Natural killer cell (primary cell): ENCODE results near the gene KIRREL1. TPM values are rescaled to one million over a fixed set of nuclear protein-coding genes. Genes with fewer than 3 reads are reported as not detected.
A peak's percentile ranks its signal among the peaks of the same experiment; 100 is the strongest.

Experiments used
- ATAC-seq, 3 donors: fragments of 150-1000 bp in 2 of 3; fragments of 200-7000 bp in 1 of 3; cut with Tn5 transposase; 1 replicate in 1 of 3; 2 replicates in 2 of 3; pipeline ENCODE4 v1.10.0; 2021; ENCODE audit warnings: mild to moderate bottlenecking in 2 of 3, moderate library complexity in 2 of 3
- DNase-seq, 2 donors: peaks; one replicate each; pipeline versions ENCODE4 v3.0.0 to v3.0.0-alpha.2; 2013 to 2021; ENCODE audit warnings: mixed read lengths in 1 of 2
- H3K27ac ChIP-seq: one replicate; pipeline ENCODE4 v1.5.1; 2013; ENCODE audit warnings: mild to moderate bottlenecking, low read length
- H3K27me3 ChIP-seq: one replicate; pipeline ENCODE4 v1.6.1; 2013; ENCODE audit warnings: low read length; ENCODE audit not compliant: control insufficient read depth, insufficient read depth
- H3K36me3 ChIP-seq: one replicate; pipeline ENCODE4 v1.6.1; 2013; ENCODE audit warnings: low read length; ENCODE audit not compliant: control insufficient read depth, insufficient read depth
- H3K4me1 ChIP-seq: one replicate; pipeline ENCODE4 v1.6.1; 2013; ENCODE audit warnings: low read length; ENCODE audit not compliant: control insufficient read depth, insufficient read depth
- H3K4me3 ChIP-seq: one replicate; pipeline ENCODE4 v1.5.1; 2013; ENCODE audit warnings: low read length
- H3K9me3 ChIP-seq: one replicate; pipeline ENCODE4 v1.6.1; 2013; ENCODE audit warnings: low read length; ENCODE audit not compliant: control insufficient read depth, insufficient read depth
- H3K27ac Mint-ChIP-seq, 2 donors: one replicate each; pipeline ENCODE4 v1.8.0; 2022; ENCODE audit warnings: mild to moderate bottlenecking in 2 of 2, mixed read lengths in 2 of 2, moderate library complexity in 1 of 2
- H3K27me3 Mint-ChIP-seq, 2 donors: one replicate each; pipeline ENCODE4 v1.8.0; 2022; ENCODE audit warnings: low read depth in 2 of 2, mixed read lengths in 2 of 2
- H3K36me3 Mint-ChIP-seq: one replicate; pipeline ENCODE4 v1.8.0; 2022; ENCODE audit warnings: mixed read lengths
- H3K4me1 Mint-ChIP-seq, 2 donors: one replicate each; pipeline ENCODE4 v1.8.0; 2022; ENCODE audit warnings: mixed read lengths in 2 of 2
- H3K4me3 Mint-ChIP-seq: one replicate; pipeline ENCODE4 v1.8.0; 2022; ENCODE audit warnings: mild to moderate bottlenecking, moderate library complexity, mixed read lengths
- H3K9me3 Mint-ChIP-seq, 2 donors: one replicate each; pipeline ENCODE4 v1.8.0; 2022; ENCODE audit warnings: mixed read lengths in 2 of 2
- WGBS: methylation state at CpG from one replicate; pipeline ENCODE4 v1.1.7; 2013; ENCODE audit warnings: missing lambda C conversion rate; ENCODE audit not compliant: insufficient coverage; 5-methylcytosine and 5-hydroxymethylcytosine counted together
- intact Hi-C: fragments of 100-400 bp; cut with micrococcal nuclease; formaldehyde crosslinking; loops from one replicate; pipeline ENCODE4 v1.14.2; 2022
- total RNA-seq, 4 donors: library from RNA; stranded (reverse); fragments of 120-200 nt in 1 of 4; gene quantifications; one replicate each; pipeline versions ENCODE4 v1.2.3 to v1.2.4, GENCODE V29; 2013 to 2022
- TF ChIP-seq, protein P1 (sequence below): fragments of 200-600 bp; IDR thresholded peaks from one replicate; pipeline ENCODE4 v1.8.0; 2022; ENCODE audit warnings: antibody characterized with exemption

Gene KIRREL1
- total RNA-seq, 3 donors from 2014 or later (not counting 1 experiment from before 2014, with no cell fraction given), result not detected

- peaks cover 5 to 12% of the 10 kb centered on the region in 2 donors for H3K27me3 Mint-ChIP-seq
- H3K27ac Mint-ChIP-seq, result peak overlapping the region; percentile 89 to 93
- peaks cover 30 to 35% of the 10 kb centered on the region in 2 donors for H3K4me1 Mint-ChIP-seq
- WGBS, result 28% methylated on average over 1 of the region's 1 CpG
- peak in 1 of 3 donors; percentile 38 for ATAC-seq
- H3K27me3 ChIP-seq, result no peaks in the 10 kb centered on the region
- no peaks in the 10 kb centered on the region for H3K36me3 Mint-ChIP-seq
- no peak overlapping the region for H3K4me3 ChIP-seq
- H3K9me3 ChIP-seq, result no peaks in the 10 kb centered on the region
- TF ChIP-seq, protein P1, sequence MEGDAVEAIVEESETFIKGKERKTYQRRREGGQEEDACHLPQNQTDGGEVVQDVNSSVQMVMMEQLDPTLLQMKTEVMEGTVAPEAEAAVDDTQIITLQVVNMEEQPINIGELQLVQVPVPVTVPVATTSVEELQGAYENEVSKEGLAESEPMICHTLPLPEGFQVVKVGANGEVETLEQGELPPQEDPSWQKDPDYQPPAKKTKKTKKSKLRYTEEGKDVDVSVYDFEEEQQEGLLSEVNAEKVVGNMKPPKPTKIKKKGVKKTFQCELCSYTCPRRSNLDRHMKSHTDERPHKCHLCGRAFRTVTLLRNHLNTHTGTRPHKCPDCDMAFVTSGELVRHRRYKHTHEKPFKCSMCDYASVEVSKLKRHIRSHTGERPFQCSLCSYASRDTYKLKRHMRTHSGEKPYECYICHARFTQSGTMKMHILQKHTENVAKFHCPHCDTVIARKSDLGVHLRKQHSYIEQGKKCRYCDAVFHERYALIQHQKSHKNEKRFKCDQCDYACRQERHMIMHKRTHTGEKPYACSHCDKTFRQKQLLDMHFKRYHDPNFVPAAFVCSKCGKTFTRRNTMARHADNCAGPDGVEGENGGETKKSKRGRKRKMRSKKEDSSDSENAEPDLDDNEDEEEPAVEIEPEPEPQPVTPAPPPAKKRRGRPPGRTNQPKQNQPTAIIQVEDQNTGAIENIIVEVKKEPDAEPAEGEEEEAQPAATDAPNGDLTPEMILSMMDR, result no peak
- DNase-seq, result no peak
- peaks cover 17% of the 10 kb centered on the region for H3K4me1 ChIP-seq
- intact Hi-C loops, result no loop called here
- no peaks in the 10 kb centered on the region for H3K36me3 ChIP-seq
- no peaks in the 10 kb centered on the region for H3K9me3 Mint-ChIP-seq
- H3K4me3 Mint-ChIP-seq, result peak overlapping the region; percentile 99
- no peak overlapping the region for H3K27ac ChIP-seq
These were observed 155.0 kb downstream of the KIRREL1 start for GRCh38 chr1:158148468-158148867.

GRCh38 chr1:158149175-158149574 is 155.7 kb downstream of the KIRREL1 start:
- Histone ChIP-seq H3K9me3 (no peaks in the 10 kb centered on the region), H3K27me3 (no peaks in the 10 kb centered on the region), H3K36me3 (no peaks in the 10 kb centered on the region), H3K27ac (peak overlapping the region; percentile 72), H3K4me1 (peaks cover 17% of the 10 kb centered on the region), H3K4me3 (peak overlapping the region; percentile 76)
- Mint-ChIP-seq H3K36me3 (no peaks in the 10 kb centered on the region), H3K4me3 (peak overlapping the region; percentile 99), H3K9me3 (no peaks in the 10 kb centered on the region), H3K4me1 (peaks cover 30 to 35% of the 10 kb centered on the region in 2 donors), H3K27me3 (peaks cover 12 to 19% of the 10 kb centered on the region in 2 donors), H3K27ac (peak overlapping the region; percentile 89 to 93)
- TF ChIP-seq, protein P1, result no peak
- intact Hi-C loops, result no loop called here
- no peak for DNase-seq
- WGBS, result 70% methylated on average over 8 of the region's 8 CpGs
- peak in 1 of 3 donors; percentile 8 for ATAC-seq

Other genes with a start within 250 kb of the KIRREL1 start
- gene FCRL2, start 216.5 kb upstream of the KIRREL1 start, total RNA-seq, result 1 to 10 TPM in 1 of 3 donors, under 1 TPM in 2; 0.49 to 1.1 (median 0.88) TPM
- gene FCRL1, start 173.5 kb upstream of the KIRREL1 start, total RNA-seq, result 1 to 10 TPM; 1.8 to 2.6 (median 2.0) TPM
- gene CD5L, start 151.8 kb upstream of the KIRREL1 start, total RNA-seq, result not detected
- gene CD1D, start 187.2 kb downstream of the KIRREL1 start, total RNA-seq, result 1 to 10 TPM in 1 of 3 donors, under 1 TPM in 2; 0.48 to 1.5 (median 0.52) TPM